SK-N-SH (cell line): ENCODE data around the gene ODAD3.

Experiments used
- EP300 ChIP-seq, 2 experiments: IDR thresholded peaks; 2 replicates each; pipeline versions ENCODE4 v1.4.0 to v1.6.1; 2012; ENCODE audit warnings: borderline replicate concordance in 1 of 2, low read depth in 1 of 2, low read length in 1 of 2
- EZH2phosphoT487 ChIP-seq: fragments of 200-600 bp; sonication (generic); IDR thresholded peaks from 2 replicates; pipeline ENCODE4 v1.6.1; 2017; ENCODE audit warnings: low read depth, mixed run types, mild to moderate bottlenecking, antibody characterized with exemption, moderate library complexity, borderline replicate concordance
- FOXM1 ChIP-seq: IDR thresholded peaks from 2 replicates; pipeline ENCODE4 v1.4.0; 2012; ENCODE audit warnings: low read depth, mild to moderate bottlenecking
- POLR2AphosphoS5 ChIP-seq: IDR thresholded peaks from 2 replicates; pipeline ENCODE4 v1.6.1; 2012; ENCODE audit warnings: low read depth, low read length
- RAD21 ChIP-seq: IDR thresholded peaks from 2 replicates; pipeline ENCODE4 v1.6.1; 2012; ENCODE audit warnings: mild to moderate bottlenecking, low read length
- SMC3 ChIP-seq: IDR thresholded peaks from 2 replicates; pipeline ENCODE4 v1.6.1; 2012; ENCODE audit warnings: low read depth, low read length, improper control_type of control experiment
- TAF1 ChIP-seq: IDR thresholded peaks from 2 replicates; pipeline ENCODE4 v1.6.1; 2012; ENCODE audit warnings: low read depth, mild to moderate bottlenecking, low read length, moderate library complexity, borderline replicate concordance
- TCF12 ChIP-seq: IDR thresholded peaks from 2 replicates; pipeline ENCODE4 v1.4.0; 2012
- TF ChIP-seq, protein P1 (sequence below): IDR thresholded peaks from 2 replicates; pipeline ENCODE4 v1.4.0; 2012; ENCODE audit warnings: low read depth, borderline replicate concordance
- TF ChIP-seq, protein P2 (sequence below): IDR thresholded peaks from 2 replicates; pipeline ENCODE4 v1.6.1; 2012; ENCODE audit warnings: mild to moderate bottlenecking, low read depth, low read length, moderate library complexity
- TF ChIP-seq, protein P3 (sequence below): fragments of 200-600 bp; sonication (generic); IDR thresholded peaks from 2 replicates; pipeline ENCODE4 v1.6.1; 2017; ENCODE audit warnings: antibody characterized with exemption, mild to moderate bottlenecking, moderate library complexity
- TF ChIP-seq, protein P4 (sequence below): fragments of 150-350 bp; IDR thresholded peaks from 2 replicates; pipeline ENCODE4 v1.6.1; 2017; ENCODE audit warnings: antibody characterized with exemption, low read length, low read depth, borderline replicate concordance
- TF ChIP-seq, protein P5 (sequence below): fragments of 150-350 bp; IDR thresholded peaks from 2 replicates; pipeline ENCODE4 v1.6.1; 2016; ENCODE audit warnings: mild to moderate bottlenecking, low read depth, low read length

DNA sequence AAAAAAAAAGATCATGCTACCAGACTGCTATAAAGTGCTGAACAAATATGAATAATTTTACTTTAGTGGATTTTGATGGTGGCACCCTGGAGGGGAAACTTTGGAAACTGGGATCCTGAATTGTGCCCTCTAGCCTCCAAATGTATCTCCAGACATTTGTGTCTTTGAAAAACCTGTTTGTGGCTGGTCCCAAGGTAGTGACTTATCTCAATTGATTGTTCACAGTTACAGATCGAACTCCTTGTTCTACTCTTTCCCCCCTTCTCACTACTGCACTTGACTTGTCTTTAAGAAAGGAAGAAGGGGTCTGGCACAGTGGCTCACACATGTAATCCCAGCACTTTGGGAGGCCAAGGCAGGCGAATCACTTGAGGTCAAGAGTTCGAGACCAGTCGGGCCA, 26.3 kb downstream of the ODAD3 start:
- TF ChIP-seq SMC3 (no peak), EZH2phosphoT487 (no peak), EP300 (IDR thresholded peaks at IDR 0.05; ENCODE audit: borderline replicate concordance in 1 of 2, low read depth in 1 of 2, low read length in 1 of 2) (no peak), FOXM1 (no peak), RAD21 (no peak), POLR2AphosphoS5 (no peak), TCF12 (no peak), TAF1 (no peak)
- TF ChIP-seq, protein P1, sequence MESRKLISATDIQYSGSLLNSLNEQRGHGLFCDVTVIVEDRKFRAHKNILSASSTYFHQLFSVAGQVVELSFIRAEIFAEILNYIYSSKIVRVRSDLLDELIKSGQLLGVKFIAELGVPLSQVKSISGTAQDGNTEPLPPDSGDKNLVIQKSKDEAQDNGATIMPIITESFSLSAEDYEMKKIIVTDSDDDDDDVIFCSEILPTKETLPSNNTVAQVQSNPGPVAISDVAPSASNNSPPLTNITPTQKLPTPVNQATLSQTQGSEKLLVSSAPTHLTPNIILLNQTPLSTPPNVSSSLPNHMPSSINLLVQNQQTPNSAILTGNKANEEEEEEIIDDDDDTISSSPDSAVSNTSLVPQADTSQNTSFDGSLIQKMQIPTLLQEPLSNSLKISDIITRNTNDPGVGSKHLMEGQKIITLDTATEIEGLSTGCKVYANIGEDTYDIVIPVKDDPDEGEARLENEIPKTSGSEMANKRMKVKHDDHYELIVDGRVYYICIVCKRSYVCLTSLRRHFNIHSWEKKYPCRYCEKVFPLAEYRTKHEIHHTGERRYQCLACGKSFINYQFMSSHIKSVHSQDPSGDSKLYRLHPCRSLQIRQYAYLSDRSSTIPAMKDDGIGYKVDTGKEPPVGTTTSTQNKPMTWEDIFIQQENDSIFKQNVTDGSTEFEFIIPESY, result no peak
- TF ChIP-seq, protein P2, sequence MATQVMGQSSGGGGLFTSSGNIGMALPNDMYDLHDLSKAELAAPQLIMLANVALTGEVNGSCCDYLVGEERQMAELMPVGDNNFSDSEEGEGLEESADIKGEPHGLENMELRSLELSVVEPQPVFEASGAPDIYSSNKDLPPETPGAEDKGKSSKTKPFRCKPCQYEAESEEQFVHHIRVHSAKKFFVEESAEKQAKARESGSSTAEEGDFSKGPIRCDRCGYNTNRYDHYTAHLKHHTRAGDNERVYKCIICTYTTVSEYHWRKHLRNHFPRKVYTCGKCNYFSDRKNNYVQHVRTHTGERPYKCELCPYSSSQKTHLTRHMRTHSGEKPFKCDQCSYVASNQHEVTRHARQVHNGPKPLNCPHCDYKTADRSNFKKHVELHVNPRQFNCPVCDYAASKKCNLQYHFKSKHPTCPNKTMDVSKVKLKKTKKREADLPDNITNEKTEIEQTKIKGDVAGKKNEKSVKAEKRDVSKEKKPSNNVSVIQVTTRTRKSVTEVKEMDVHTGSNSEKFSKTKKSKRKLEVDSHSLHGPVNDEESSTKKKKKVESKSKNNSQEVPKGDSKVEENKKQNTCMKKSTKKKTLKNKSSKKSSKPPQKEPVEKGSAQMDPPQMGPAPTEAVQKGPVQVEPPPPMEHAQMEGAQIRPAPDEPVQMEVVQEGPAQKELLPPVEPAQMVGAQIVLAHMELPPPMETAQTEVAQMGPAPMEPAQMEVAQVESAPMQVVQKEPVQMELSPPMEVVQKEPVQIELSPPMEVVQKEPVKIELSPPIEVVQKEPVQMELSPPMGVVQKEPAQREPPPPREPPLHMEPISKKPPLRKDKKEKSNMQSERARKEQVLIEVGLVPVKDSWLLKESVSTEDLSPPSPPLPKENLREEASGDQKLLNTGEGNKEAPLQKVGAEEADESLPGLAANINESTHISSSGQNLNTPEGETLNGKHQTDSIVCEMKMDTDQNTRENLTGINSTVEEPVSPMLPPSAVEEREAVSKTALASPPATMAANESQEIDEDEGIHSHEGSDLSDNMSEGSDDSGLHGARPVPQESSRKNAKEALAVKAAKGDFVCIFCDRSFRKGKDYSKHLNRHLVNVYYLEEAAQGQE, result no peak
- TF ChIP-seq, protein P3, sequence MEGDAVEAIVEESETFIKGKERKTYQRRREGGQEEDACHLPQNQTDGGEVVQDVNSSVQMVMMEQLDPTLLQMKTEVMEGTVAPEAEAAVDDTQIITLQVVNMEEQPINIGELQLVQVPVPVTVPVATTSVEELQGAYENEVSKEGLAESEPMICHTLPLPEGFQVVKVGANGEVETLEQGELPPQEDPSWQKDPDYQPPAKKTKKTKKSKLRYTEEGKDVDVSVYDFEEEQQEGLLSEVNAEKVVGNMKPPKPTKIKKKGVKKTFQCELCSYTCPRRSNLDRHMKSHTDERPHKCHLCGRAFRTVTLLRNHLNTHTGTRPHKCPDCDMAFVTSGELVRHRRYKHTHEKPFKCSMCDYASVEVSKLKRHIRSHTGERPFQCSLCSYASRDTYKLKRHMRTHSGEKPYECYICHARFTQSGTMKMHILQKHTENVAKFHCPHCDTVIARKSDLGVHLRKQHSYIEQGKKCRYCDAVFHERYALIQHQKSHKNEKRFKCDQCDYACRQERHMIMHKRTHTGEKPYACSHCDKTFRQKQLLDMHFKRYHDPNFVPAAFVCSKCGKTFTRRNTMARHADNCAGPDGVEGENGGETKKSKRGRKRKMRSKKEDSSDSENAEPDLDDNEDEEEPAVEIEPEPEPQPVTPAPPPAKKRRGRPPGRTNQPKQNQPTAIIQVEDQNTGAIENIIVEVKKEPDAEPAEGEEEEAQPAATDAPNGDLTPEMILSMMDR, result no peak
- TF ChIP-seq, protein P4, sequence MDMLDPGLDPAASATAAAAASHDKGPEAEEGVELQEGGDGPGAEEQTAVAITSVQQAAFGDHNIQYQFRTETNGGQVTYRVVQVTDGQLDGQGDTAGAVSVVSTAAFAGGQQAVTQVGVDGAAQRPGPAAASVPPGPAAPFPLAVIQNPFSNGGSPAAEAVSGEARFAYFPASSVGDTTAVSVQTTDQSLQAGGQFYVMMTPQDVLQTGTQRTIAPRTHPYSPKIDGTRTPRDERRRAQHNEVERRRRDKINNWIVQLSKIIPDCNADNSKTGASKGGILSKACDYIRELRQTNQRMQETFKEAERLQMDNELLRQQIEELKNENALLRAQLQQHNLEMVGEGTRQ, result no peak
- TF ChIP-seq, protein P5, sequence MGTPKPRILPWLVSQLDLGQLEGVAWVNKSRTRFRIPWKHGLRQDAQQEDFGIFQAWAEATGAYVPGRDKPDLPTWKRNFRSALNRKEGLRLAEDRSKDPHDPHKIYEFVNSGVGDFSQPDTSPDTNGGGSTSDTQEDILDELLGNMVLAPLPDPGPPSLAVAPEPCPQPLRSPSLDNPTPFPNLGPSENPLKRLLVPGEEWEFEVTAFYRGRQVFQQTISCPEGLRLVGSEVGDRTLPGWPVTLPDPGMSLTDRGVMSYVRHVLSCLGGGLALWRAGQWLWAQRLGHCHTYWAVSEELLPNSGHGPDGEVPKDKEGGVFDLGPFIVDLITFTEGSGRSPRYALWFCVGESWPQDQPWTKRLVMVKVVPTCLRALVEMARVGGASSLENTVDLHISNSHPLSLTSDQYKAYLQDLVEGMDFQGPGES, result no peak
